GM21390 (cell line): Measurements from ENCODE around the gene CHCHD4.

Experiments used
- ATAC-seq: cut with Tn5 transposase; IDR thresholded peaks from one replicate; pipeline ENCODE4 v1.9.1; 2021; ENCODE audit not compliant: unreplicated experiment

CHCHD4 gene

DNA sequence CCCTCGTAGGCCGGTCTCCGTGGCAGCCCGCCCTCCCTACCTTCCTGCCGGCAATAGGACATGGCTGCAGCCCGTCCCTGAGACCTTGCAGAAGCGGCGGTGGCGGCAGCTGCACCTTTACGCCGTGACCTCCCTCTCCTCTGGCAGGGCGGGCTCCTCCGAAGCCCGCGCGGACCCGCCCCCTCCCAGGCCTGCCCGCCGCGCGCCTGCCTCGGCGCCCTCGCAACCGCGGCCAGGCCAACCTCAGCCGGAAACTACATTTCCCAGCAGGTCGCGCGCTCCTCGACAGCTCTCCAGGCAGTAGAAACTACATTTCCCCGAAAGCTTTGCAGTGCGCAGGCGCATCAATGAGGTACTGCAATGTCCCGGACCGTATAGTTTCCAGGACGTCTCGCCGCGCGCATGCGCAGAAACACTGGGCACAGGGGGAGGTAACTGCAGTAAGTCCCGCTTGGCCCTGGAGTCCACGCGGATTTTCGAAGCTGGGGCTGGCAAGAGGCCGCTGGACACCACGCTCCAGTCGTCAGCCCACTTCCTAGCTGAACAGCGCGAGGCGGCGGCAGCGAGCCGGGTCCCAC, at the start of gene CHCHD4, which contains the start of gene TMEM43:
TSS of gene CHCHD4 (minus strand) at position 256 of the 578 bp plus-strand sequence. CDS start at position 62, 194 bp downstream.
TSS of gene TMEM43 (plus strand) at position 438 of the 578 bp plus-strand sequence. CDS start 142 bp downstream, outside the sequence.
- peak; percentile 83 for ATAC-seq

DNA sequence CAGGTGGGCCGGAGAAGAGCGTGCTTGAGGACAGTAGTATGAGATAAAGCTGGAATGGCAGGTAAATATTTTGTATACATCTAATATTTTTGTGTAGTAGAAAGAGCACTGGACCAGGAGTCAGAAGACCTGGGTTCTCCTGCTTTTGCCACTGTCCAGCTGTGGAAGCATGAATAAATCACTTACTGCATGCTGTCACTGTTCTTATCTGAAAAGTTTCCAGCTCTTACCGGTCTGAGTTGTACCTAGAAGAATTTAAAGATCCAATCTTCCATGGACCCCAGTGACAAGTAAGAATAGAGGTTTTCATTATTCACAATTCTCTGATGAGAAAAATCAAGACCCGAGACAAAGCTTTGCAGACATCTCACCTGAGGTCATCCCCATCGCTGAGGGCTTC, 47.8 kb upstream of the CHCHD4 start:
- ATAC-seq = no peak

DNA sequence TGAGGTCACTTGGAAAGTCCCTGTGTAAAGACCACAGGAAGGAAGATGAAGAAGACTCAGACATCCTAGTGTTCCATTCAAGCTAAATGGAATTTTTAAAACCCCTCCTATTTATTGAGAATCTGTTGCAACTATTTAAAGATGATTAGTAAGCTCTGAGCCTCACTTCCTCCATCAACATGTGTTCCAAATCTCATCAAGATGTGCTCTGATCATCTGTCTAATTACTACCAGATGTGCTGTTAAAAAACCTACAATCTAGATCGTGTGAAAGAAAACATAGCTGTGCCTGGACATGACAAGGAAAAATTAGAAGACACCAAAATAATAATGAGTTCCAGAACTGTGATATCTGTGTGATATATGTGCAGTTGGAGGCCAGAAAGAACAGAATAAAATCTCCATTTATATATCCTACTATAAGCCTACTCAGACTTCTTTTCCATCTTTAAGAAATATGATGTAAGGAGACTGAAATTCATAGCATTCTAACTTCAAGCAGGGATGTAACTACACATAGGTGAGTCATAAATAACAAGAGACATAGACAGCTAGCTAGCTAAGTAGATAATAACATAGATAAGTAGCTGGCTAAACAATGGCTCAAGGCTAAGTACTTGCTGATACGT, 46.0 kb upstream of the CHCHD4 start:
- ATAC-seq = no peak

DNA sequence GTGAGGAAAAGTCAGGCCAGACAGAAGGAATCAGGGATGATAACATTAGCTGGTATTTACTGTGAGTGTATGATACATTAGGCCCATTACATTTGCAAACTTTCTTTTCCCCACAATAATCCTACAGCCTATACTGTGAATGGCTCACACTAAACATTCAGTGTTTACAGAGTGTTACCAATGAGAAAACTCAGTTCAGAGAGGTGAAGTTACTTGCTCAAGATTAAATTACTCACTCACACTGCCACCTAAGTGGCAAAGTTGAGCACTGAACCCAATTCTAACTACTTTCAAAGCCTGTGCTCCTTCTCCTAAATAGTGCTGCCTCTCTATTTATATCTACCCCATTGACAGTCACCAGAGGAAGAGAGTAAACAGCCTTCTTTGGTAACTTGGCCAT, 45.2 kb upstream of the CHCHD4 start:
- ATAC-seq = no peak

DNA sequence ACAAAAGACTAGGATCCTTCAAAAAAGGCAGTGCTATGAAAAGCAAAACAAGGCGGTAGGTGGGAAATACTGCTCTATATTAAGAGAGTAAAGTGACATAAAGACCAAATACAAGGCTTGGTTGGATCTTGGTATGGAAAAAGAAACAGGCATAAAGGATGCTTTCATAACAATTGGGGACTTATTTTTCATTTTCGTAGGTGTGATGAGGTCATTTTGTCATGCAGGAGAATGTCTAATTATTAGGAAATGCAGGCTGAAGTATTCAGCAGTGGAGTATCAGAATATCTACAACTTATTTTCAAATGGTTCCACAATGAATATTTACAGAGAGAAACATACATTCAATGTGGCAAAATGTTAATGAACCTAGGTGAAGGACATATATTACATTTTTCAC, 44.8 kb upstream of the CHCHD4 start:
- no peak for ATAC-seq

DNA sequence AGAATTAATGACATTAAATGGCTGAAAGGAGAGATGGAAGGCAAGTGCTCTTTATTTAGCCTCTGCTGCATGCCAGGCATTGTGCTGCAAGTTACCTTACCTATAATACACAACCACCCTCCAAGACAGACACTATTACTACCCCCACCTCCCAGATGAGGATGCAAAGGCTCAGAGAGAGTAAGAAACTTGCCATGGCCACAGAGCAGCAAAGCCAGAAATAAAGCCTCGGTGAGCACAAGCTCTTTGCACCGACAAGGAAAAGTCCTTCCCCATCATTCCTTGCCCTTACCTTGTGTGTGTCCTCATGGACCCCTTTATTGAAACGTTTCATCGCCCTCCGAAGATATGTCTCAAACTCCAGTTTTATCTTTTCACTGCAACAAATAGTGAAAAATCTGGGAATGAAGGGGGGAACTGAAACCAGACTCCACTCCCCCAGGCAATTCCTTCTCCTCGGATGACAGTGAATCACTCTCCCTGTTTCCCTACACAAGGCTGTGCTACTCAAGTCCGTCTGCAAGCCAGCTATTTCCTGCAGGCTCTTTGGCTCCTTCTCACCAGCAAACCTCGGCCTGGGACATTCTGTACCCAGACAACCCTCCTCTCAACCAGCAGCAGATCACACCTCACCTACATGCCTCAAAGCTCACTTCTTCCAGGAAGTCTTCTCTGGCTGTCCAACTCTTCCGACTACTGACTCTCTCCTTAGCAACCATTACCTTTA, 42.4 kb upstream of the CHCHD4 start:
- ATAC-seq = no peak

DNA sequence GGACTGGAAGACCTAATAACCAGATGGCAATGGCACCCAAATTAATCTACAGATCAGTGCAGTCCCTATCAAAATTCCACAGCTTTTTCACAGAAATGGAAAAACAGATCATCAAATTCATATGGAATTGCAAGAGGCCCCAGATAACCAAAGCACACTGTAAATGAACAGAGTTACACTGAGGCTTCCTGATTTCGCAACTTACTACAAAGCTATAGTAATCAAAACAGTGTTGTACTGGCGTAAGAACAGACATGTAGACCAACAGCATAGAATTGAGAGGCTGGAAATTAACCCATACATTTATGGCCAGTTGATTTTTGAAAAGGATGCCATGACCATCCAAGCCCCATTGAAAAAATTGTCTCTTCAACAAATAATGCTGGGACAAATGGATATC, 37.5 kb upstream of the CHCHD4 start:
- no peak for ATAC-seq

DNA sequence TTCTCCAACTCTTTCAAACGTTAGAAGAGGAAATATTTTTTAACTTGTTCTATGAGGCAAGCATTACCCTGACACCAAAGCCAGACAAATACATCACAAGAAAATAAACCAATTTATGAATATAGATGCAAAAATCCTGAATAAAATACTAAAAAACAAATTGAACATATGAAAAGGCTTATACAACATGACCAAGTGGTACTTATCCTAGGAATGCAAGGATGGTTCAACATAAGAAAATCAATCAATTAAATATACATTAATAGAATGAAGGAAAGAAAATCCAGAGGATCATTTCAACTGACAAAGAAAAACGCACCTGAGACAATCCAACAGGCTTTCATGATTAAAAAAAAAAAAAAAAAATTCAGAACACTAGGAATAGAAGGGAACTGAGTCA, 36.6 kb upstream of the CHCHD4 start:
- ATAC-seq = no peak

DNA sequence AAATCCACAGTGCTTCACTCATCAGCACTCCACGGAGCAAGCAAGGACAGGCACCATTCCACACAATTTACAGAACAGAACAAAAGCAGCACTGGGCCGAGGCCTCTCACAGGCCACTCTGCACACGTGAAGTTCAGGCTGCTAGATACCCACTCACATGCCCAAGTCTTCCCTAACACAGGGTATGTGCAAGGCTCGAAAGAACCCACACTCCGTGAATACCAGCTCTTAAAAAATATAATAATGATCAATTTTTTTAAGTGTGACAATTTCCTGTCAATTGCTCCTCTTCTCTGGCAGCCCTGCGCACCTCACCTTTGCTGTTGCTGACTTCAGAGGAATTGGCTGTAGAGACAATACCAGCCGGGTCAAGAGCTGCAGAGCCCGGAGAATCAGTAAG, 34.8 kb upstream of the CHCHD4 start:
- ATAC-seq = no peak

DNA sequence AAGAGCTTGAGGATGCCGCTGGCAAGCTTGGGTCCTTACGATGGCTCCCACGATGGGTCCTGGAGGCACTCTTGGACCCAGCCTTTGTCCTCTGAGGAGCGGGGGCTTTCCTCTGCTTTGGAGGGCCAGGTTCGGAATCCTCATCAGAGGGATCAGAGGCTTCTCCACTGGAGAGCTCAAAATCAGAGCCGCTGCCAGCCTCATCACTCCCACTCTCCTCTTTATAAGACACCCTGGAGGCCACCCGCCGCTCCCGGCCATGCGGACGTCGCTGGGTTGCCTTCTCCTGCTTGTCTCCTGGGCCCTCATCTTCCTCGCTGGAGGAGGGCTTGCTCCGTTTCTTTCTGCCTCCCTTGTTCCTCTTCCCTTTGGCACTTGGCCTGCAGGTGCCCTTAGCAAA, 33.7 kb upstream of the CHCHD4 start:
- no peak for ATAC-seq

DNA sequence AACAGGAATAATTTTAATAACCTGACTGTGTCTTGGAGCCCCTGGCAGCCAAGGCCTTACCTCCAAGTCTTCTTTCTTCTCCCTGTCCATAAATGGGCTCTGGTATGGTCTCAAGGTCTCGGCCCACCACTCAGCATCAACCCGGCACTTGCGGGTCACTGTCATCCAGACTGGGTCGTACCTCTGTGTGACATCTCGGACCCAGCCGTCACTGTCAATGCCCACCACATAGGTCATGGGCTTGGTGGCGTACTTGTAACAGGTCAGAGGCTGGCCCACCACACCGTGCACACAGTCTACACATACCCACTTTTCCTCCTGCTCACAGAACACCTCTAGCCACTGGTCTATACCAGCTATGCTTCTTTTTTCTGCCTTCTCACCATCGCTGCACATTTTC, 33.3 kb upstream of the CHCHD4 start:
- ATAC-seq = no peak

DNA sequence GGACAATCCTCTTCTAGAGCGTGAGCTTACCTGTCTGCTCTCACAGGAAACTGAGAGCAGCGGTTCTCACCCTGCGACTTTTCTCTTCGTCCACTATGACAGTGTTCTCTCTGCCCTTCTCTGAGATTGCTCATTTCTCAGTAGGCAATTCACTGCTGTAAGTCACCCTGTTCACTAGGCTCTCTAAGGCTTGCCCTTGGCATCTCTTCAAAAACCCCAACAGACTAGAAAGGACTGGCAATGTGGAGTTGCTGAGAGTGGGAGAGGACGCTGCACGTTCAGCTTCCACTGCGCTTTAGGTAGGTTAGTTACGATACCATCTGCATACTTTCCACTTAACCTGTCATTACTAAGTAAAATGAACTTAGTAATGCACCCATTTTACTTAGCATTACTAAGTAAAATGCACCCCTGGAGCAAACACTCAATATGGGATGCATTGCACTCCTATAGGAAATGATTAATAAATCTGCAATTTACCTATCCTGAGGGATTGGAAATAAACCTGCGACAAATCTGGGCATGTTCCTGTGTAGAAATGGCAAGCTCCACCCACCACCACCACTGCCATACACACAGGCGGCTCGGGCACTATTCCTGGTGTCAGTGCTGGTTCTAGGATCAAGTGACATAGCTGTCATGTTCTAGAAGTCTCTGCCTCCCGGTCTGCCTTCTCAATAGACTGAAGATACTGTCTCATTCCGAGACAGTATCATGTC, 32.3 kb upstream of the CHCHD4 start:
- no peak for ATAC-seq

DNA sequence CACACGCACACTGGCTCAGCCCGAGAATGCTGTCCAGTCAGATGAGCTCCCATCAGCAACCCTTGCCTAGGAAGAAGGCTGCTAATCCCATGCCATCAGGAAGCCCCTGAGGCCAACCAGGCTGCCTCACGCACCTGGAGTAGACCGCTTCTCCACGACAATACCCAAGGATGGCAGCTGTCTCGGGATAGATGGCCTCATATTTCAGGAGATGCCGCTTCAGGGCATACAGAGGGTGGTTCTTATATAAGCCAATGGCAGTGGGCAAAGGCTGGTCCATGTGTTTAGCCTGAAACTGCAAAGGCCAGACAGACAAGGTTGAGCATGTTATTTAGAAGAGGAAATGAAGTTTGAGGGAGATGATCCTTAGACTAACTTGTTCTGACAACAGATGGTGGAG, 31.5 kb upstream of the CHCHD4 start:
- ATAC-seq = no peak

DNA sequence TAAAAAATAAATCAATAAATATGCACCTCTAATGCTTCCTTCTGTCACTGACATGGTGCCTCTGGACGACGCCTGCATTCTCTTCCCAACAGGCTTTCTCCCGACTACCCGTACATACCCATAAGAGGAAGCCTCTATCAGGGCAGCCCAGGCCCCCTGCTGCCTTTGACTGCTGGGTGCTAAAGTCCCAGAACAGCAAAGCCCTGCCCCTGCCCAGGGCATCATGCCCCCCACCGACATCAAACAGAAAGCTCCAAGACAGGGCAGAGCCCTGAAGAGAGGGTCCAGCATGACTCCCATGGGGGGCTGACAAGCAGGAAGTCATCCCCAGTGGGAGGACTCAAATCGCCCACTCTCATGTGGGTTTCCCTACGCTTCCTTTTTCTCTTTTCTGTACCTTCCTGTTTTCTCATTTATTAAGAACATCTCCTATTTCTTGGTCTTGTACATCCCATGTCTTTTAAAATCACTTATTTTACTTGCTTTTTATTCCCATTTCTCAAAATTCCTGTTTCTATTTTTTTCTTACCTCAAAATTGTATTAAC, 30.3 kb upstream of the CHCHD4 start:
- no peak for ATAC-seq

DNA sequence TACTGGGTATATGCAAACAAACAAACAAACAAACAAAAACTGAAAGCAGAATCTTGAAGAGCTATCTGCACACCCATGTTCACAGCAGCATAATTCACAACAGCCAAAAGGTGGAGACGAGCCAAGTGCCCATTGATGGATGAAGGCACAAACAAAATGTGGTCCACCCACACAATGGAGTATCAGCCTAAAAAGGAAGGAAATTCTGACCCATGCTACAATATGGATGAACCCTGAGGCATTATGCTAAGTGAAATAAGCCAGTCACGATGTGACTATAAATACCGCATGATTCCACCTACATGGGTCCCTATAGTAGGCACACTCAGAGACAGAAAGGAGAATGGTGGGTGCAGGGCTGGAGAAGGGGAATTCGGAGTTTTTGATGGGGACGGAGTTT, 29.6 kb upstream of the CHCHD4 start:
- ATAC-seq = no peak

DNA sequence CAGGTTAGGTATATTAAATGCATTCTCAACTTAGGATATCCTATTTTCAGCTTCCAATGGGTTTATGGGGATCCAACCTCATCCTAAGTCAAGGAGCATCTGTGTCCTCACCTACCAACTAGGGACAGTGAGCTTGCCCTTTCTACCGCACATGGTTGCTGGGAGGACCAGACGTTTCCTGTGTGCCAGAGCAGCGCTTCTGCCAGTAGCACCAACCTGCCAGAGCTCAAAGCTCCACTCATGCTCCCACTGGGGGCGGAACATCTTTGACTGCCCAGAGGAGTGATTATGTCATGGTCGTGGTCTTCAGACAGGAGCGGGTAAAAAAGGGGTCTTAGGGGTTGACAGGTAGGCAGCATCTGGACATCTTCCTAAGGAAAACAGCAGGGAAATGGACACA, 29.0 kb upstream of the CHCHD4 start:
- no peak for ATAC-seq

DNA sequence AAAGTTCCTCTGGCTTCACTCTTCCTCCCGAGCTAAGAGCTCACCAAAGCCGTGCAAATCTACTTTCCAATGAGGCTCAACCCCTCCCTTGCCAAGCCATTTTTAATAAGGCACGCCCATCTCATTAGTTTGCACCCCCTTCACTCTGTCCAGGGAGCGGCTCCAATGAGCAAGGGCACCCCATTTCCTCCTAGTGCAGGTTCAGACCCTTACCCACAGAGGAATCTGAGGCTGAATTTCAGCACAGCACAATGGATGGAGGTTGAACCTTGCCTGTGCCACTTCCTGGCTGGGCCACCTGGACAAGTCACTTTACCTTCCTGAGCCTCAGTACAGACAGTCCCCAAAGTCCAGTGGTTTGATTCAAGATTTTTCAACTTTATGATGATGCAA, 28.3 kb upstream of the CHCHD4 start:
- ATAC-seq = no peak

DNA sequence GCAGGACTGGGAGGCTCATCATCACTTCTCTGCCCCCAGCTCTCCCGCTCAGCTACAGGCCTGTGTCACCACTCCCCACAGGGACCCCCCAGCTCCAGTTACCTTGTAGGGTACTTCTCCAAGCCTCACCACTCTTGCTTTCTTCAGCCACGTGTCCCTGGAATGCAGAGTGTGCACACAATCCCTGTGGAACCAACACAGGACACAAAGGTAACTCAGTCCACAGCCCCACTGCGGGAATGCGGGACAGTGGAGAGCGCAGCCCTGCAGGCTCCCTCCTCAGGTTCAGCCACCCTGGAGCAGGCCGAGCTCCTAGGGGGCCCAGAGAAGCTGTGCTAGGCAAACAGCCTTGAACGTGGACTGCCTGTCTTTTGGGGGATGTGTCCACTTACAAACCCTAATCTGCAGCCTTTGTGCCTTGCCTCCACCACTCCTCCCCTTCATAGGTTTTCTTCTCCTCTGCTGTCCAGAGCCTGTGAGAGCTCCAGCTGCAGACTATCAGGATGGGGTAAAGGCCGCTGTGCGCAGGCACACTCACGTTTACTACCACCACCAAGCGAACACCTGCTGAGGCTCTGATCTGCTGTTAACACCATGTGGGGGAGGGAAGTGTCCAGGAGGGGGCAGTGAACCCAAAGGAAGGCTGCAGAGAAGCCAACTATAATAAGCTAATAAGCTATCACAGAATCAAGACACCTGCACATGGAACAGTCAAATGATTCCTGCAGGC, 27.7 kb upstream of the CHCHD4 start:
- no peak for ATAC-seq

DNA sequence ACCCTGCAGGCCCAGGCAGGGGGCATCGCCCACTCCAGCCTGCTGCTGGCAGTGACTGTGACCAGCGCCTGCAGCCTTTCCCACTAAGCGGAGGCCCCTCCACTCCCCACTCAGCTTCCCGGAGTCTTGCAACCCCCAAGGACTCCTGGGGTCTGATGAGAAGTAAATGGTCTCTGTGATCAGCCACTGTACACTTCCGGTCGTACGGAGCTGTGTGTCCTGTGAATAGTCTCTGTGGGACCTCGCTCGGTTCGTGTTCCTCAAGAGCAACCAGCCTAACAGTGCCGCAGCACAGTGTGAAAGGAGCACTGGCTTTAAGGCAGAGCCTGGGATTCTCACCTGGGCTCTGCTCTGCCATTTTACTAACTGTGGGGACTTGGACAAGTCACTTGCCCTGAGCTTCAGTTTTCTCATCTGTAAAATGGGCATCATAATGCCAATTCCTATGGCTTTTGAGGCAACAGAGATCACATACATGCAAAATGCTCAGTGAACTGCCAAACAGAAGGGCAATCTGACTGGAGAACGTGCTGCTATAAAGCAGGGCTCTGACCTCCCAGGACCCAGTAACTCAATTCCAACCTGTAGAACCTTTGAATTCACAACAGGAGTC, 26.9 kb upstream of the CHCHD4 start:
- no peak for ATAC-seq

DNA sequence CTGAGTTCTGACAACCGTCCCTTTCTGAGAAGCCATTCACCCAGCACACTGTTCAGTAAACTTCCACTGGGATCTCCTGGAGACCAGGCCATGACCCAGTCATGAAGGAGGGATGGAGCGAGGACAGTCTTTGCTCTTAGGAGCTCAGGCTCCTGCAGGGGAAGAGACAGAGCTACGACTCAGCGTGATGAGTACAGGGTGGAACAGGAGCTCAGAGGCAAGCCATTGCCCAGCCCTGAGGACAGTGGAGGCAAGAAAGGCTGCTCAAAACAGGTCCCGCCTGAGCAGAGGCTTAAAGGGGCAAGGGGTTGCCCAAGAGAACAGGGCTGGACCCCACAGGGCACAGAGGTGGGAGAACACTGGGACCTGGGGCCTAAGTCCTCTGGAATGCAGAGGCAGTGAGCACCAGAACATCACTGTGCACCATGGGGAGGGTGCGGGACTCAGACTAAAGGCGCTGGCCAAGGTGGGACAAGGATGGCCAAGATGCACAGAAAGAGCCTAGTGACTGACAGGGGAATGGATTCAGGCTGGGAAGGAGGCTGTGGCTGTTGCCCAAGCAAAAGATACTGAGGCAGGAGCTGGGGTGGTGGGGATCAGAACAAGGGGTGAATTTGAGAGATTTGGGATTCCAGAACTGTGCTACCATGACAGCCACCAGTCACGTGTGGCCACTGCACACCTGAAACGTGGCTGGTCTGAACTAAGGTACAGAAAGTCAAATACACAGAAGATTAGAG, 26.0 kb upstream of the CHCHD4 start:
- ATAC-seq = no peak
